ENCODE results near the gene CDR2.

- TF ChIP-seq CTCF (conservative IDR thresholded peaks at IDR 0.05; ENCODE audit: low read depth, low read length) (no peak), EZH2phosphoT487 (IDR thresholded peaks at IDR 0.05; ENCODE audit: borderline replicate concordance, low read length) (no peak), EZH2 (IDR thresholded peaks at IDR 0.05; ENCODE audit: low read length, unreplicated experiment) (no peak)
Observed at GRCh38 chr16:22400900-22401299, 26.5 kb upstream of the CDR2 start.
